OCI-LY1 (cell line): ENCODE data around the gene KRT6B.

ENCODE experiments used
- EZH2 ChIP-seq: fragments of 200-600 bp; sonication (generic), shearing (Covaris generic); IDR thresholded peaks from 2 replicates; pipeline ENCODE4 v1.8.0; 2017; ENCODE audit warnings: borderline replicate concordance, mixed run types, mild to moderate bottlenecking, antibody characterized with exemption, low read length, moderate library complexity, mixed read lengths
- TF ChIP-seq, protein P1 (sequence below): fragments of 200-600 bp; sonication (generic), shearing (Covaris generic); IDR thresholded peaks from 2 replicates; pipeline ENCODE4 v1.5.1; 2017; ENCODE audit warnings: mild to moderate bottlenecking, antibody characterized with exemption, low read length, moderate library complexity, mixed read lengths

DNA sequence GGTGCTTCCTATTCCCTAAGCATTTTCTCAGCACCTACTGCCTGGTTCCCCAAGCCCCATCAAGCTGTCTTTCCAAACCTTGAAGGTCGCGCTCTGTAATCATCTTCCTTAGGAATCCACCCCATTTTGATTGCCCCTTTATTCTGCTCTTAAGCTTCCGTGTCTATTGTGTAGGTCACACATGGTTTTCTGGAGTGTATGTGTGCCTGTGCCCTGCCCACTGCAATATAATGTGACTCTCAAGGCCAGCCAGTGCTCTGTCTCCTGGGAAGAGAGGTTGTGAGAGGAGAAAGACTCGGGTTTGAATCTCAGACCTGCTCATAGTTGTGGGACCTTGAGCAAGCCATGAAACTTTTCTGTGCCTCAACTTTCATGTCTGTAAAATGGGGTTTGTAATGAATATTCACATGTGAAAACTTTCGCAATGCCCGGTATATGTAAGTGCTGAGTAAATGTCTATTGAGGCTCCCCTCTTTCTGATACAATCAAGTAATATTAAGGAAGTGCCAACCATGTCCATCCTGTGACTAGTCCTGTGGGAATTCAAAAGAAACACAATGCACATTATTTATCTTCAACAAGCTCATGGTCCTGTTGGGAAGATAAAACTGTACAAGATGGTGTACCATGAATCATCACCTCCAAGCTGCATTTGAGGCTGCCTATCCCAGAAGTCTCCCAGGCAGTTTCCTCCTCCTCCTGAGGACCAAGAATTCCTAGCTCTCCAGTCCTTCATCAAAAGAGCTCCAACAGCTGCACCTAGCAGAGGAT lies 17.0 kb downstream of the KRT6B start:
- TF ChIP-seq, protein P1, sequence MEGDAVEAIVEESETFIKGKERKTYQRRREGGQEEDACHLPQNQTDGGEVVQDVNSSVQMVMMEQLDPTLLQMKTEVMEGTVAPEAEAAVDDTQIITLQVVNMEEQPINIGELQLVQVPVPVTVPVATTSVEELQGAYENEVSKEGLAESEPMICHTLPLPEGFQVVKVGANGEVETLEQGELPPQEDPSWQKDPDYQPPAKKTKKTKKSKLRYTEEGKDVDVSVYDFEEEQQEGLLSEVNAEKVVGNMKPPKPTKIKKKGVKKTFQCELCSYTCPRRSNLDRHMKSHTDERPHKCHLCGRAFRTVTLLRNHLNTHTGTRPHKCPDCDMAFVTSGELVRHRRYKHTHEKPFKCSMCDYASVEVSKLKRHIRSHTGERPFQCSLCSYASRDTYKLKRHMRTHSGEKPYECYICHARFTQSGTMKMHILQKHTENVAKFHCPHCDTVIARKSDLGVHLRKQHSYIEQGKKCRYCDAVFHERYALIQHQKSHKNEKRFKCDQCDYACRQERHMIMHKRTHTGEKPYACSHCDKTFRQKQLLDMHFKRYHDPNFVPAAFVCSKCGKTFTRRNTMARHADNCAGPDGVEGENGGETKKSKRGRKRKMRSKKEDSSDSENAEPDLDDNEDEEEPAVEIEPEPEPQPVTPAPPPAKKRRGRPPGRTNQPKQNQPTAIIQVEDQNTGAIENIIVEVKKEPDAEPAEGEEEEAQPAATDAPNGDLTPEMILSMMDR, result no peak
- TF ChIP-seq EZH2, result no peak
